OCI-LY1 (cell line): ENCODE measurements around the gene DIP2B.

Experiments
- CTCF ChIP-seq: fragments of 200-600 bp; sonication (generic), shearing (Covaris generic); IDR thresholded peaks from 2 replicates; pipeline ENCODE4 v1.5.1; 2017; ENCODE audit warnings: mild to moderate bottlenecking, antibody characterized with exemption, low read length, moderate library complexity, mixed read lengths
- EZH2 ChIP-seq: fragments of 200-600 bp; sonication (generic), shearing (Covaris generic); IDR thresholded peaks from 2 replicates; pipeline ENCODE4 v1.8.0; 2017; ENCODE audit warnings: borderline replicate concordance, mixed run types, mild to moderate bottlenecking, antibody characterized with exemption, low read length, moderate library complexity, mixed read lengths

GRCh38 chr12:50518090-50518489 lies 13.3 kb downstream of the DIP2B start:
- no peak for TF ChIP-seq CTCF
- no peak for TF ChIP-seq EZH2
